Measurements from ENCODE around the gene FGFBP3. TPM values are rescaled to one million over a fixed set of nuclear protein-coding genes. Genes with fewer than 3 reads are reported as not detected.

FGFBP3 gene
- total RNA-seq, result 0.11 and 1.2 TPM in 2 replicates

GRCh38 chr10:91909117-91909677 lies at the start of gene FGFBP3:
FGFBP3 (minus strand) TSS chr10:91909486; CDS start chr10:91908969, 517 bp downstream.

GRCh38 chr10:91923371-91924211 lies 14.3 kb upstream of the FGFBP3 start, which contains the start of gene BTAF1:
BTAF1 (plus strand) TSS chr10:91923770; CDS start chr10:91924077, 307 bp downstream.

Small RNA genes lying within 50 kb of the gene (small RNA-seq; reads per million reads assigned to genes)
- not detected for gene AL359198.2

Other genes with a start within 250 kb of the FGFBP3 start
- gene TNKS2, start 111.1 kb downstream of the FGFBP3 start, total RNA-seq, result 58.3 and 58.5 TPM in 2 replicates
- gene BTAF1, start 14.3 kb upstream of the FGFBP3 start, total RNA-seq, result 32.9 and 48.7 TPM in 2 replicates

Data from placental epithelial cell (primary cell).